Epithelial cell of esophagus (primary cell): ENCODE data around the gene IQSEC1.

ENCODE experiments used
- DNase-seq: peaks from one replicate; pipeline ENCODE4 v3.0.0; 2010; ENCODE audit warnings: low read depth
- H3K4me3 ChIP-seq: 2 replicates; pipeline ENCODE4 v1.5.1; 2011; ENCODE audit warnings: mild to moderate bottlenecking, low read length, control low read depth
- CTCF ChIP-seq: IDR thresholded peaks from 2 replicates; pipeline ENCODE4 v1.5.1; 2011; ENCODE audit warnings: low read depth, mild to moderate bottlenecking, low read length, control low read depth, inconsistent platforms; ENCODE audit not compliant: insufficient read depth; ENCODE audit errors: missing control alignments

The IQSEC1 gene

GRCh38 chr3:13116426-13116825, 43.2 kb upstream of the IQSEC1 start:
- no peak overlapping the region for H3K4me3 ChIP-seq
- DNase-seq: no peak
- TF ChIP-seq CTCF: no peak

- H3K4me3 ChIP-seq: no peak overlapping the region
- no peak for TF ChIP-seq CTCF
- DNase-seq: no peak
Observed at GRCh38 chr3:13115991-13116390, 42.8 kb upstream of the IQSEC1 start.

GRCh38 chr3:13115576-13115910, 42.3 kb upstream of the IQSEC1 start:
- no peak overlapping the region for H3K4me3 ChIP-seq
- TF ChIP-seq CTCF: no peak
- DNase-seq: no peak

GRCh38 chr3:13114811-13115575, 41.8 kb upstream of the IQSEC1 start:
- no peak overlapping the region for H3K4me3 ChIP-seq
- no peak for DNase-seq
- TF ChIP-seq CTCF: no peak

GRCh38 chr3:13113346-13114330, 40.4 kb upstream of the IQSEC1 start:
- no peak for TF ChIP-seq CTCF
- DNase-seq: no peak
- H3K4me3 ChIP-seq: no peak overlapping the region

- no peak for TF ChIP-seq CTCF
- no peak for DNase-seq
- H3K4me3 ChIP-seq: no peak overlapping the region
Observed at GRCh38 chr3:13112521-13113345, 39.5 kb upstream of the IQSEC1 start.
